HEK293 (cell line): ENCODE results near the gene CALHM4.

Source experiments
- CTCF ChIA-PET: fragments of 350-600 bp; formaldehyde crosslinking; extraction: SDS; loops from one replicate; lab custom pipeline; 2021; ENCODE audit warnings: antibody characterized with exemption; lab: Yijun Ruan, JAX
- POLR2A ChIA-PET: fragments of 300-600 bp; formaldehyde crosslinking; extraction: SDS; loops from one replicate; lab custom pipeline; 2020; ENCODE audit warnings: antibody characterized with exemption, inconsistent platforms; lab: Yijun Ruan, JAX
- H3K27ac ChIP-seq: fragments of 200-500 bp; sonication (Bioruptor generic); 2 replicates; pipeline ENCODE4 v1.5.1; 2014; ENCODE audit warnings: low read depth, low read length, control low read depth, inconsistent platforms; ENCODE audit errors: extremely low read depth
- H3K36me3 ChIP-seq, 2 experiments: fragments of 200-500 bp in 1 of 2; sonication (Bioruptor generic) in 1 of 2; 1 replicate in 1 of 2; 2 replicates in 1 of 2; pipeline ENCODE4 v1.5.1; 2014 to 2017; ENCODE audit warnings: inconsistent platforms in 2 of 2, low read length in 2 of 2; ENCODE audit not compliant: control insufficient read depth in 2 of 2, insufficient read depth in 1 of 2
- H3K4me1 ChIP-seq: fragments of 200-500 bp; sonication (Bioruptor generic); 2 replicates; pipeline ENCODE4 v1.5.1; 2014; ENCODE audit warnings: mild to moderate bottlenecking, low read length, inconsistent platforms; ENCODE audit not compliant: control insufficient read depth, insufficient read depth
- H3K4me3 ChIP-seq: 2 replicates; pipeline ENCODE4 v1.5.1; 2011; ENCODE audit warnings: low read depth, mild to moderate bottlenecking, control low read depth, low read length, moderate library complexity
- H3K9me3 ChIP-seq: fragments of 200-500 bp; sonication (Bioruptor generic); 2 replicates; pipeline ENCODE4 v1.5.1; 2014; ENCODE audit warnings: low read depth, low read length, inconsistent platforms; ENCODE audit not compliant: control insufficient read depth, insufficient read depth
- ELK4 ChIP-seq: IDR thresholded peaks from 2 replicates; pipeline ENCODE4 v1.6.1; 2011; ENCODE audit warnings: mild to moderate bottlenecking, low read depth, low read length, borderline replicate concordance
- HOXC10 ChIP-seq: sonication (generic); formaldehyde crosslinking; IDR thresholded peaks from 2 replicates; pipeline ENCODE4 v1.8.1; 2023; ENCODE audit warnings: mild to moderate bottlenecking, missing genetic modification reagents
- ZFHX2 ChIP-seq: fragments of 450-650 bp; formaldehyde crosslinking; conservative IDR thresholded peaks from 2 replicates; pipeline ENCODE4 v1.5.1; 2016; ENCODE audit warnings: missing biosample characterization, missing genetic modification characterization
- ZNF132 ChIP-seq: fragments of 450-650 bp; formaldehyde crosslinking; IDR thresholded peaks from 2 replicates; pipeline ENCODE4 v1.5.1; 2017; ENCODE audit warnings: missing biosample characterization, missing genetic modification characterization, borderline replicate concordance
- ZNF19 ChIP-seq: fragments of 450-650 bp; formaldehyde crosslinking; IDR thresholded peaks from 2 replicates; pipeline ENCODE4; 2016; ENCODE audit warnings: missing biosample characterization, missing genetic modification characterization, low read depth
- ZNF211 ChIP-seq: fragments of 450-650 bp; formaldehyde crosslinking; IDR thresholded peaks from 2 replicates; pipeline ENCODE4 v1.5.1; 2016; ENCODE audit warnings: low read depth, missing biosample characterization, missing genetic modification characterization
- ZNF221 ChIP-seq: fragments of 450-650 bp; formaldehyde crosslinking; IDR thresholded peaks from 2 replicates; pipeline ENCODE4 v1.5.1; 2017; ENCODE audit warnings: missing biosample characterization, missing genetic modification characterization, borderline replicate concordance
- ZNF404 ChIP-seq: fragments of 450-650 bp; formaldehyde crosslinking; IDR thresholded peaks from 2 replicates; pipeline ENCODE4 v1.5.1; 2017; ENCODE audit warnings: missing biosample characterization, missing genetic modification characterization
- ZNF423 ChIP-seq: fragments of 450-650 bp; formaldehyde crosslinking; IDR thresholded peaks from 2 replicates; pipeline ENCODE4 v1.5.1; 2016; ENCODE audit warnings: missing biosample characterization, missing genetic modification characterization
- ZNF48 ChIP-seq: fragments of 450-650 bp; formaldehyde crosslinking; IDR thresholded peaks from 2 replicates; pipeline ENCODE4 v1.5.1; 2016; ENCODE audit warnings: missing biosample characterization, missing genetic modification characterization
- ZNF513 ChIP-seq: fragments of 450-650 bp; IDR thresholded peaks from 2 replicates; pipeline ENCODE4 v1.5.1; 2018; ENCODE audit warnings: missing biosample characterization, missing genetic modification characterization
- ZNF518A ChIP-seq: fragments of 450-650 bp; formaldehyde crosslinking; conservative IDR thresholded peaks from 2 replicates; pipeline ENCODE4 v1.5.1; 2016; ENCODE audit warnings: low read depth, missing biosample characterization, missing genetic modification characterization
- ZNF629 ChIP-seq: fragments of 450-650 bp; formaldehyde crosslinking; IDR thresholded peaks from 2 replicates; pipeline ENCODE4 v1.5.1; 2017; ENCODE audit warnings: missing biosample characterization, missing genetic modification characterization
- ZNF639 ChIP-seq: fragments of 450-650 bp; formaldehyde crosslinking; IDR thresholded peaks from 2 replicates; pipeline ENCODE4 v1.5.1; 2016; ENCODE audit warnings: missing biosample characterization, missing genetic modification characterization
- ZNF654 ChIP-seq: fragments of 450-650 bp; formaldehyde crosslinking; IDR thresholded peaks from 2 replicates; pipeline ENCODE4 v1.5.1; 2016; ENCODE audit warnings: low read depth, missing biosample characterization, missing genetic modification characterization
- ZNF660 ChIP-seq: fragments of 450-650 bp; IDR thresholded peaks from 2 replicates; pipeline ENCODE4 v1.5.1; 2018; ENCODE audit warnings: missing biosample characterization, mild to moderate bottlenecking, missing genetic modification characterization
- ZNF670 ChIP-seq: fragments of 450-650 bp; formaldehyde crosslinking; IDR thresholded peaks from 2 replicates; pipeline ENCODE4 v1.5.1; 2016; ENCODE audit warnings: missing biosample characterization, missing genetic modification characterization, low read depth
- ZNF768 ChIP-seq: fragments of 450-650 bp; formaldehyde crosslinking; IDR thresholded peaks from 2 replicates; pipeline ENCODE4 v1.5.1; 2018; ENCODE audit warnings: missing biosample characterization, mild to moderate bottlenecking, missing genetic modification characterization
- TF ChIP-seq, protein P1 (sequence below): fragments of 450-650 bp; formaldehyde crosslinking; IDR thresholded peaks from 2 replicates; pipeline ENCODE4 v1.5.1; 2016; ENCODE audit warnings: missing biosample characterization, missing genetic modification characterization

The CALHM4 gene

DNA sequence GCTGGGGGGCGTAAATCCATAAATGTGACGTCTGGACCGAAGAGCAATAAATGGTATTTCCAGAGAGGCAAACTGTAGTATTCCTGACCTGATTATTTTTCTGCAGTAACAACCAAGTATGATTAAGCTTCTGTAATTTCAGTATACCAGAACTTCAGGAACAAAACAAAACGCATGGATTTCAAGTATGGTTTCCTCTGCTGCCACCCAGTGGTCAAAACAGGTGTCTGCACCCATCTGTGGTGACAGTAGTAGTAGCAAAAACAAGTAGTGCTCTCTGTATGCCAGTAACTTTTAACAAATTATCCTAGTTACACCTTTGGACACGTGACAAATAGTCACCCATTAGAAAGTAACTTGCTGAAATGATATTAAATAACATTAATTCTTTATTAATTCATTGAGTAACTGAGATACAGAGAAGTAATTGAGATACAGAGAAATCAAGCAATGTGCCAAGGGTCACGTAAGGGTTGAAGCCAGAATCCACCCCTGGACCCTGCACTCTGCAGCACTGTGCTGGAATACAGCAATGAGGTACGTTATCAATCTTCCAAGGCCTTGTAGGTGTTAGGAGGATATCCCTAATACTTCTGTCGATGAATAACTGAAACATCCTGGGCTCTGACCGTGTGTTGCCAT lies 7.9 kb downstream of the CALHM4 start:
- H3K9me3 ChIP-seq = no peaks in the 10 kb centered on the region
- ChIA-PET CTCF (interaction anchor here (0.6 to 7.0 kb wide), 65 partner anchors 8 to 450 kb away, joined by 3 to 159 read pairs (median 4); partner anchors contain the start of genes CALHM4, CALHM5, RWDD1 and TRAPPC3L), POLR2A (interaction anchor here (0.9 to 1.4 kb wide), 2 partner anchors 9 kb away, joined by 4 to 6 read pairs; partner anchors contain the start of gene RWDD1)
- H3K27ac ChIP-seq = no peak overlapping the region
- no peaks in the 10 kb centered on the region for H3K36me3 ChIP-seq
- H3K4me3 ChIP-seq = no peak overlapping the region
- H3K4me1 ChIP-seq = peaks cover 4% of the 10 kb centered on the region; the same call in 1 of the 2 replicates
- TF ChIP-seq ZNF19 (tag by site-specific recombination) (no peak), ZNF48 (tag by site-specific recombination) (no peak), ELK4 (no peak), ZFHX2 (tag by site-specific recombination) (no peak), ZNF518A (tag by site-specific recombination) (no peak), ZNF660 (peak; percentile 64; the same call in 1 of the 2 replicates), ZNF639 (tag by site-specific recombination) (no peak), ZNF404 (tag by site-specific recombination) (no peak), ZNF132 (tag by site-specific recombination) (no peak), ZNF221 (tag by site-specific recombination) (no peak), ZNF211 (tag by site-specific recombination) (no peak), HOXC10 (CRISPR knock-in tag) (no peak), ZNF654 (peak; percentile 89), ZNF768 (tag by site-specific recombination) (no peak), ZNF423 (tag by site-specific recombination) (no peak), ZNF513 (no peak), ZNF629 (no peak), ZNF670 (no peak)
- TF ChIP-seq, protein P1, sequence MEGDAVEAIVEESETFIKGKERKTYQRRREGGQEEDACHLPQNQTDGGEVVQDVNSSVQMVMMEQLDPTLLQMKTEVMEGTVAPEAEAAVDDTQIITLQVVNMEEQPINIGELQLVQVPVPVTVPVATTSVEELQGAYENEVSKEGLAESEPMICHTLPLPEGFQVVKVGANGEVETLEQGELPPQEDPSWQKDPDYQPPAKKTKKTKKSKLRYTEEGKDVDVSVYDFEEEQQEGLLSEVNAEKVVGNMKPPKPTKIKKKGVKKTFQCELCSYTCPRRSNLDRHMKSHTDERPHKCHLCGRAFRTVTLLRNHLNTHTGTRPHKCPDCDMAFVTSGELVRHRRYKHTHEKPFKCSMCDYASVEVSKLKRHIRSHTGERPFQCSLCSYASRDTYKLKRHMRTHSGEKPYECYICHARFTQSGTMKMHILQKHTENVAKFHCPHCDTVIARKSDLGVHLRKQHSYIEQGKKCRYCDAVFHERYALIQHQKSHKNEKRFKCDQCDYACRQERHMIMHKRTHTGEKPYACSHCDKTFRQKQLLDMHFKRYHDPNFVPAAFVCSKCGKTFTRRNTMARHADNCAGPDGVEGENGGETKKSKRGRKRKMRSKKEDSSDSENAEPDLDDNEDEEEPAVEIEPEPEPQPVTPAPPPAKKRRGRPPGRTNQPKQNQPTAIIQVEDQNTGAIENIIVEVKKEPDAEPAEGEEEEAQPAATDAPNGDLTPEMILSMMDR (tag by site-specific recombination) = peak; percentile 48; the same call in 1 of the 2 replicates
